ENCODE measurements around the gene RBM8A.

GRCh38 chr1:145887631-145888030 is 39.7 kb downstream of the RBM8A start:
- TF ChIP-seq PATZ1 (CRISPR knock-in tag; IDR thresholded peaks at IDR 0.05; ENCODE audit: borderline replicate concordance): no peak
- TF ChIP-seq BACH2 (CRISPR knock-in tag; IDR thresholded peaks at IDR 0.05; ENCODE audit: borderline replicate concordance): no peak
- TF ChIP-seq RARB (CRISPR knock-in tag; IDR thresholded peaks at IDR 0.05): no peak
- TF ChIP-seq ZFP30 (CRISPR knock-in tag; IDR thresholded peaks at IDR 0.05): no peak
- TF ChIP-seq ZC3H10 (CRISPR knock-in tag; IDR thresholded peaks at IDR 0.05): no peak
- TF ChIP-seq TOX (CRISPR knock-in tag; IDR thresholded peaks at IDR 0.05; ENCODE audit: borderline replicate concordance): no peak
- TF ChIP-seq ZFP3 (CRISPR knock-in tag; IDR thresholded peaks at IDR 0.05): no peak
- TF ChIP-seq OSR1 (CRISPR knock-in tag; IDR thresholded peaks at IDR 0.05): no peak
- no peak for TF ChIP-seq ARNTL (CRISPR knock-in tag; IDR thresholded peaks at IDR 0.05; ENCODE audit: borderline replicate concordance, low read depth)
- no peak for TF ChIP-seq GLIS3 (CRISPR knock-in tag; IDR thresholded peaks at IDR 0.05)
- TF ChIP-seq ZNF8 (CRISPR knock-in tag; IDR thresholded peaks at IDR 0.05): no peak
- TF ChIP-seq ISL1 (CRISPR knock-in tag; IDR thresholded peaks at IDR 0.05): no peak

All from SK-N-SH treated with all-trans-retinoic acid at 6 μM for 48 hours (cell line).